ENCODE data around the gene AHCTF1. TPM values are rescaled to one million over a fixed set of nuclear protein-coding genes. Genes with fewer than 3 reads are reported as not detected.
"Not testable (repeated sequence)": the region's sequence is repeated elsewhere in the genome, so short reads cannot be mapped to it uniquely, and the experiment has no call there.

AHCTF1 gene
- total and polyA plus RNA-seq, 2 of the 8 experiments (the other 6 are each of a cell fraction or from before 2014, with no cell fraction given): 7.9 to 44.5 TPM

DNA sequence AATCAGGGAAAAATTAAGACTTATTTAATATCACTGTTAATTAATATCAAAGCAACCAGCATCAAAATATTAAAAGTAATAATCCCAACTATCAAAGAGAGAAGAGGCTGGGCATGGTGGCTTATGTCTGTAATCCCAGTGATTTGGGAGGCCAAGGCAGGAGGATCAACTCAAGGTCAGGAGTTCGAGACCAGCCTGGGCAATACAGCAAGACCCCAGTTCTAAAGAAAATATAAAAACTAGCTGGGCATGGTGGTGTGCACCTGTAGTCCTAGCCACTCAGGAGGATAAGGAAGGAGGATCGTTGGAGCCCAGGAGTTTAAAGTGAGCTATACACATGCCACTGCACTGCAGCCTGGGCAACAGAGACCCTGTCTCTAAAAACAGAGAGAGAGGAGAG is 43.2 kb downstream of the AHCTF1 start (continued):
- no peak for TF ChIP-seq TAF1 (IDR thresholded peaks at IDR 0.05; ENCODE audit: low read depth, low read length)
- TF ChIP-seq SRF (IDR thresholded peaks at IDR 0.05; ENCODE audit: low read depth, low read length): no peak

DNA sequence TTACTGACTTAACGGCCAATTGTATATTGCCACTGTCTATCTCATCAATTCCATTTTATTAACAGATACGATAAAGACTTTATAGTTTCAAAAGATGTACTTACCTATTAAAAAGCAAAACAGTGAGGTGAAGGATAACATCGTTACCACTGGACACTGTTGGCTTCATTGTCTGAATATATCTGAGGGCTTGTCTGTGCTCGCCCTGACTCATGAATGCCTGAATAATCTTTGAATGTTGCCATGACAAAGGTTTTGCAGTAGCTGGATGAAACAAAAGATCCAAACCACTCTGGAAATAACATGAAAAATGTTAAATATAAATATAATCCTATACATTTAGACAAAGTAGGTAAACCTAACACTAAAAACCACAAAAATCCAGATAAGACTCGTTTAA is 46.4 kb downstream of the AHCTF1 start:
- DNase-seq (ENCODE audit: low read depth in 1 of 2, low spot score in 2 of 2); H3K9ac ChIP-seq (replicated peaks in 1 of 4; ENCODE audit: extremely low read depth in 1 of 4, low read depth in 3 of 4, low read length in 3 of 4); H2AK5ac ChIP-seq (ENCODE audit: low read depth, low read length); H3K56ac ChIP-seq (replicated peaks; ENCODE audit: insufficient read length, low read depth, low read length); H3K23me2 ChIP-seq (ENCODE audit: low read depth, low read length); H2BK15ac ChIP-seq (ENCODE audit: low read length); H3K4me2 ChIP-seq (ENCODE audit: insufficient read depth in 1 of 2, low read depth in 2 of 2, low read length in 2 of 2); H3K14ac ChIP-seq (ENCODE audit: insufficient read length); H2BK5ac ChIP-seq (ENCODE audit: low read depth, low read length); H3K4ac ChIP-seq (replicated peaks; ENCODE audit: insufficient read length, low read depth, low read length); H3K79me2 ChIP-seq (ENCODE audit: control insufficient read depth in 1 of 2, insufficient read depth in 2 of 2, low read length in 2 of 2); H4K8ac ChIP-seq (ENCODE audit: extremely low read depth, insufficient read depth, low read length); H3K27ac ChIP-seq (ENCODE audit: low read depth, low read length); H3K79me1 ChIP-seq (ENCODE audit: low read depth, low read length); H3K4me1 ChIP-seq (replicated peaks in 1 of 4; ENCODE audit: control insufficient read depth in 3 of 4, insufficient read depth in 4 of 4, low read length in 3 of 4); H2AFZ ChIP-seq (ENCODE audit: low read length); H3K23ac ChIP-seq (ENCODE audit: insufficient read length); H3K9me3 ChIP-seq (ENCODE audit: insufficient read depth in 2 of 2, low read depth in 1 of 2, low read length in 1 of 2); CTCF ChIA-PET (ENCODE audit: partially characterized antibody); H3K27me3 ChIP-seq (replicated peaks in 1 of 4; ENCODE audit: control insufficient read depth in 3 of 4, extremely low read depth in 1 of 4, insufficient read depth in 3 of 4, low read length in 3 of 4); H2BK20ac ChIP-seq (ENCODE audit: low read length); FAIRE-seq; H3K18ac ChIP-seq (ENCODE audit: extremely low read depth, low read length); H4K5ac ChIP-seq (ENCODE audit: insufficient read length, low read depth, low read length); POLR2A ChIA-PET (ENCODE audit: partially characterized antibody); H4K91ac ChIP-seq (replicated peaks; ENCODE audit: insufficient read length, low read length); H2BK120ac ChIP-seq (replicated peaks; ENCODE audit: low read depth, low read length); H4K20me1 ChIP-seq (replicated peaks in 1 of 2; ENCODE audit: control insufficient read depth in 1 of 2, insufficient read depth in 2 of 2, low read length in 2 of 2); H2BK12ac ChIP-seq (ENCODE audit: low read depth, low read length); H3K4me3 ChIP-seq (ENCODE audit: extremely low read depth in 1 of 4, insufficient read depth in 2 of 4, low read depth in 3 of 4, low read length in 4 of 4): not testable (repeated sequence)
- peaks cover 12 to 52% (median 31%) of the 10 kb centered on the region in 4 experiments for H3K36me3 ChIP-seq (ENCODE audit: control insufficient read depth in 2 of 4, insufficient read depth in 4 of 4, low read length in 3 of 4)
- WGBS, 2 experiments (ENCODE audit: extremely low coverage in 1 of 2, insufficient coverage in 1 of 2, insufficient read length in 1 of 2, insufficient replicate concordance in 2 of 2, low coverage in 1 of 2, low lambda C conversion rate in 2 of 2, missing lambda C conversion rate in 1 of 2): 93% methylated on average over 5 of the region's 5 CpGs; no CpG with 5 or more reads in 1 of the 2 experiments
